ENCODE measurements around the gene FOXP3. TPM values are rescaled to one million over a fixed set of nuclear protein-coding genes. Genes with fewer than 3 reads are reported as not detected.

The FOXP3 gene
- total RNA-seq, 4 donors from 2014 or later = not detected

DNA sequence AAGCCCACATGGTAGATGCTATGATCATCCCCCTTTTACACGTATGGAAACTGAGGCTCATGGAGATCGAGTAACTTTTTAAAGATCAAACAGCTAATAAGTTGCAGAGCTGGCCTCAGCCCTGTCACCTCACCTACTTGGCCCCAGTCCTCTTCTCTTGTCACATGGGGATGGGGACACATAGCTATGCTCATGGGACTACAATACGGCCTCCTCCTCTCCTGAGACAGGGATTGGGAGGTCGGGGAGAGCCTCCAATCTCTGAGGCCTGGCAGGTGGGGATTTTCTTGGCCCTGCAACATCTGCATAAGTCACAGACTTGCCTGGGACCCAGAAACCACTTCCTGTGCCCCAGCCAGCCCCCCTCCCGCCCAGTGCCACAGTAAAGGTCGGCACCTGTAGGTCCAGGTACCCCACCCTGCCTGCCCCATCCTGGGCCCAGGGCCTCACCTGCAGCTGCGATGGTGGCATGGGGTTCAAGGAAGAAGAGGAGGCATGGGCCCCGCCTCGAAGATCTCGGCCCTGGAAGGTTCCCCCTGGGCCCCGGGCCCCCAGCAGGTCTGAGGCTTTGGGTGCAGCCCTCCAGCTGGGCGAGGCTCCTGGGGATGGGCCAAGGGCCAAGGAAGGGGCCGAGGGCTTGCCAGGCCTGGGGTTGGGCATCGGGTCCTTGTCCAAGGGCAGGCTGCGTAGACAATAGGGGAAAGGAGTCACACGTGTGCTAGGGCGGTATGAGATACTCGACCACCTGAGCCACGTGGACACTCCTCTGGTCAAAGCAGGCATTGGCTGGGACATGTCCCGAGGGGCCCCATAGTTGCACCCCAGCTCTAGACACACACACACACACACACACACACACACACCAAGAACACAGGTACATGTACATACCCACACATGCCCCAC lies 6.4 kb downstream of the FOXP3 start:
- DNase-seq (ENCODE audit: low spot score) (no peak), ATAC-seq (ENCODE audit: low FRiP score) (no peak)
- TF ChIP-seq CTCF (IDR thresholded peaks at IDR 0.05) = no peak

DNA sequence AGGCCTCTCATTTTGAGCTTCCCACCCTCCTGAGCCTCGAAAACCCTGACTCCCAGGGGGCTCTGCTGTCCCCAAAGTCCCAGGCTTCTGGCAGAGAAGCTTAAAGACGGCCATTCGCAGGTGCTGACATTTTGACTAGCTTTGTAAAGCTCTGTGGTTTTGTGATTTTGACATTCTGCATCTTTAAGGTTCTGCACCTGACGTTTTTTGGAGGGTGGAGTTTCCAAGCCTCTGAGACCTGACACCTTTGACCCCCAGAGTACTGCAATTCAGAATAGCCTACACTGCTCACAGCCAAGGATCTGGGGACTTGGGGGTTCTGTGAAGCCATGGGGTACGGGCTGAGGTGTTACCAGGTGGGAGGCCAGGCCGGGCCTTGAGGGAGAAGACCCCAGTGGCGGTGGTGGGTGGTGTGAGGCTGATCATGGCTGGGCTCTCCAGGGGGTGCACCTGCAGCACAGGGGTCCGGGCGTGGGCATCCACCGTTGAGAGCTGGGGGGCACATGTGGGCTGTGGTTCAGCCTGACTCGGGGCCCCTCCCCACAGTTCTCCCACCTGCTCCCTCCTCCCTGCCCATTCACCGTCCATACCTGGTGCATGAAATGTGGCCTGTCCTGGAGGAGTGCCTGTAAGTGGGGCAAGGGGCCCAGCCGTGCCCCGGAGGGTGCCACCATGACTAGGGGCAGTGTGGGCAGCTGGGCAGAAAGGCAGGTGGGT lies 7.3 kb downstream of the FOXP3 start:
- DNase-seq (ENCODE audit: low spot score) = no peak
- no peak for ATAC-seq (ENCODE audit: low FRiP score)
- no peak for TF ChIP-seq CTCF (IDR thresholded peaks at IDR 0.05)

DNA sequence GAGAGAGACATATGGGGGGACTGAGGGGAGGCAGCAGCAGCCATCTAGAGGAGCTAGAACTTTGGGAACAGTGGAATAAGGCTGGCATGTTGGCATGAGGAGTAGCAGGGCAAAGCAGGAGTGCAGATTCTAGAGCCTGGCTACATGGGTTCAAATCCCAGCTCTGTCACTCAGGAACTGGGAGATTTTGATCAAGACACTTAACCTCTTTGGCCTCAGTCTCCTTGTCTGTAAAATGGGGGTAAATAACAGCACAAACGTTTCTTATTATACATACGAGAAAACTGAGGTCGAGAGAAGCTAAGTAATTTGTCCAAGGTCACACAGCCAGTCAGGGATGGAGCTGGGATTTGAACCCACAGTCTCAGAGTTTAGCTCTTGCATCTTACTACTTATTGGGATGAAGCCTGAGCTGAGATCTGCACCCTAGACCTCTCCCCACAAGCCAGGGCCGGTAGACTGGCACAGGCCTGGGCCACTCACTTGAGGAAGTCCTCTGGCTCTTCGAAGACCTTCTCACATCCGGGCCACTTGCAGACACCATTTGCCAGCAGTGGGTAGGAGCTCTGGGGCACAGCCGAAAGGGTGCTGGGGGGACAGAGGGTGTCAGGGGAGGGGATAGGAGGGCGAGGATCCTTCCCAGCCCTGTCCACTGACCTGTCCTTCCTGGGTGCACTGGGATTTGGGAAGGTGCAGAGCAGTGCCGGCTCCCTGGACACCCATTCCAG lies 8.1 kb downstream of the FOXP3 start:
- ATAC-seq (ENCODE audit: low FRiP score) (no peak), DNase-seq (ENCODE audit: low spot score) (no peak)
- no peak for TF ChIP-seq CTCF (IDR thresholded peaks at IDR 0.05)

DNA sequence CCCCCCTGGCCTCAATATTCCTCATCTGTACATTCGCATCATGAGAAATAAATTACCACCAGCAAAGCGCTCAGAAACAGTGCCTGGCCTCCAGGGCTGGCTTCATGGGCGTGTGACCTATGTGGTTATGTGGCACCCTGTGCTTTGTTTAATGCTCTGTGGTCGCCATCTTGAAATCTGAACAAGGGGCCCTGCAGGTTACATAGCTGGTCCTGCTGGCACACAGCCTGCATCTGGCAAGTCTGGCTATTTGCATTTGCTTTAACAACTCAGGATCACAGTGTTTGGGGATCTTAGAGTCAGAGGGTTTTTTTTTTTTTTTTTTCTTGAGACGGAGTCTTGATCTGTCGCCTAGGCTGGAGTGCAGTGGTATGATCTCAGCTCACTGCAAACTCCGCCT lies 9.9 kb downstream of the FOXP3 start:
- no peak for TF ChIP-seq CTCF (IDR thresholded peaks at IDR 0.05)
- ATAC-seq (ENCODE audit: low FRiP score) (no peak), DNase-seq (ENCODE audit: low spot score) (no peak)

DNA sequence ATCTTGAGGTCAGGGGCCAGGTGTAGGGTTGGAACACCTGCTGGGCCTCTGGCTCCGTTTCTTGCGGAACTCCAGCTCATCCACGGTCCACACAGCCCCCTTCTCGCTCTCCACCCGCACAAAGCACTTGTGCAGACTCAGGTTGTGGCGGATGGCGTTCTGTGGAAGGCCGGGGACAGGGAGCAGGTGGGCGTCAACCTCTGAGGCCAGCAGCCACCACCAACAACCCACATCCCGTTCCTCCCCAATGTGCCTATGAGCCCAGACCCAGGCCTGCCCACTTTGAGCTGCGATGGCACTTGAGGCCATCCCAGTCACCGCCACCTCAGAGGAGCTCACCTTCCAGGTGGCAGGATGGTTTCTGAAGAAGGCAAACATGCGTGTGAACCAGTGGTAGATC lies 13.2 kb downstream of the FOXP3 start:
- ATAC-seq (ENCODE audit: low FRiP score) = no peak
- no peak for DNase-seq (ENCODE audit: low spot score)
- TF ChIP-seq CTCF (IDR thresholded peaks at IDR 0.05) = no peak

- ATAC-seq (ENCODE audit: low FRiP score) (no peak), DNase-seq (ENCODE audit: low spot score) (no peak)
- no peak for TF ChIP-seq CTCF (IDR thresholded peaks at IDR 0.05)
Measured at GRCh38 chrX:49250578-49250977, 13.9 kb downstream of the FOXP3 start.
